ENCODE data around the gene HEATR1.

HEATR1 gene

GRCh38 chr1:236543065-236543669 lies 61.1 kb downstream of the HEATR1 start:
- no peak for DNase-seq (ENCODE audit: low read depth in 3 of 3, low spot score in 1 of 3)

- no peak for DNase-seq (ENCODE audit: low read depth in 3 of 3, low spot score in 1 of 3)
Measured at GRCh38 chr1:236541710-236542109, 62.6 kb downstream of the HEATR1 start.

- DNase-seq (ENCODE audit: low read depth in 3 of 3, low spot score in 1 of 3): no peak
Measured at GRCh38 chr1:236540813-236541465, 63.4 kb downstream of the HEATR1 start.

GRCh38 chr1:236536540-236536939 lies 67.8 kb downstream of the HEATR1 start:
- DNase-seq (ENCODE audit: low read depth in 3 of 3, low spot score in 1 of 3): no peak

GRCh38 chr1:236535662-236536161 lies 68.6 kb downstream of the HEATR1 start:
- DNase-seq (ENCODE audit: low read depth in 3 of 3, low spot score in 1 of 3): no peak

- no peak for DNase-seq (ENCODE audit: low read depth in 3 of 3, low spot score in 1 of 3)
Measured at GRCh38 chr1:236535190-236535589, 69.1 kb downstream of the HEATR1 start.

- no peak for DNase-seq (ENCODE audit: low read depth in 3 of 3, low spot score in 1 of 3)
Measured at GRCh38 chr1:236534151-236534651, 70.1 kb downstream of the HEATR1 start.

- DNase-seq (ENCODE audit: low read depth in 3 of 3, low spot score in 1 of 3): no peak
Measured at GRCh38 chr1:236532850-236533249, 71.5 kb downstream of the HEATR1 start.

GRCh38 chr1:236530959-236531358 lies 73.4 kb downstream of the HEATR1 start:
- DNase-seq (ENCODE audit: low read depth in 3 of 3, low spot score in 1 of 3): no peak

GRCh38 chr1:236530286-236530685 lies 74.0 kb downstream of the HEATR1 start:
- DNase-seq (ENCODE audit: low read depth in 3 of 3, low spot score in 1 of 3): no peak

GRCh38 chr1:236526079-236526478 lies 78.2 kb downstream of the HEATR1 start:
- no peak for DNase-seq (ENCODE audit: low read depth in 3 of 3, low spot score in 1 of 3)

- no peak for DNase-seq (ENCODE audit: low read depth in 3 of 3, low spot score in 1 of 3)
Measured at GRCh38 chr1:236524895-236525184, 79.5 kb downstream of the HEATR1 start.

- DNase-seq (ENCODE audit: low read depth in 3 of 3, low spot score in 1 of 3): peak in 1 of 3 donors; percentile 19
Measured at GRCh38 chr1:236524142-236524894, 80.0 kb downstream of the HEATR1 start.

GRCh38 chr1:236523704-236524141 lies 80.6 kb downstream of the HEATR1 start, which contains the start of gene LGALS8:
TSS of gene LGALS8 (plus strand) at chr1:236523982. CDS start at chr1:236526071, 2,089 bp downstream.
- peak; percentile 57 to 79 (median 69) for DNase-seq (ENCODE audit: low read depth in 3 of 3, low spot score in 1 of 3)

- no peak for DNase-seq (ENCODE audit: low read depth in 3 of 3, low spot score in 1 of 3)
Measured at GRCh38 chr1:236522937-236523703, 81.2 kb downstream of the HEATR1 start.

- DNase-seq (ENCODE audit: low read depth in 3 of 3, low spot score in 1 of 3): no peak
Measured at GRCh38 chr1:236520445-236521005, 83.8 kb downstream of the HEATR1 start.

GRCh38 chr1:236518322-236518721 lies 86.0 kb downstream of the HEATR1 start:
- DNase-seq (ENCODE audit: low read depth in 3 of 3, low spot score in 1 of 3): no peak

- DNase-seq (ENCODE audit: low read depth in 3 of 3, low spot score in 1 of 3): no peak
Measured at GRCh38 chr1:236516929-236517704, 87.2 kb downstream of the HEATR1 start.

- DNase-seq (ENCODE audit: low read depth in 3 of 3, low spot score in 1 of 3): no peak
Measured at GRCh38 chr1:236515443-236515958, 88.8 kb downstream of the HEATR1 start.

All from stimulated activated CD4-positive, alpha-beta T cell treated with anti-CD3 and anti-CD28 coated beads, TNF-alpha, amount 100 ng/mL, for 1 hour (primary cell).